ENCODE results near the gene DNAJC9. TPM values are rescaled to one million over a fixed set of nuclear protein-coding genes. Genes with fewer than 3 reads are reported as not detected.
"Not testable (repeated sequence)": the region's sequence is repeated elsewhere in the genome, so short reads cannot be mapped to it uniquely, and the experiment has no call there.

The DNAJC9 gene
- 31.8 TPM for polyA plus RNA-seq (2013, experiment 1 of 2; ENCODE audit: insufficient read length)
- 6.9 TPM for polyA plus RNA-seq (2013, experiment 2 of 2; ENCODE audit: insufficient read length)

GRCh38 chr10:73246646-73247508, at the start of gene DNAJC9:
DNAJC9 (minus strand) TSS chr10:73247255; CDS start chr10:73247189, 66 bp downstream.
- DNase-seq = peak; percentile 94

- DNase-seq = no peak
These were observed 46.4 kb upstream of the DNAJC9 start for GRCh38 chr10:73293461-73293860.

GRCh38 chr10:73289958-73290357, 42.9 kb upstream of the DNAJC9 start:
- no peak for DNase-seq

GRCh38 chr10:73287441-73287840, 40.4 kb upstream of the DNAJC9 start:
- DNase-seq = no peak

GRCh38 chr10:73281097-73281496, 34.0 kb upstream of the DNAJC9 start:
- no peak for DNase-seq

GRCh38 chr10:73264423-73264822, 17.4 kb upstream of the DNAJC9 start:
- no peak for DNase-seq

- DNase-seq = peak; percentile 63
These were observed 16.8 kb upstream of the DNAJC9 start for GRCh38 chr10:73263693-73264347.

GRCh38 chr10:73262880-73263555, 16.0 kb upstream of the DNAJC9 start:
- no peak for DNase-seq

- DNase-seq = peak; percentile 83
These were observed 15.2 kb upstream of the DNAJC9 start for GRCh38 chr10:73262105-73262730.

GRCh38 chr10:73261362-73261995, 14.4 kb upstream of the DNAJC9 start:
- DNase-seq = no peak

GRCh38 chr10:73258612-73259011, 11.6 kb upstream of the DNAJC9 start:
- DNase-seq = not testable (repeated sequence)

- no peak for DNase-seq
These were observed 6.1 kb upstream of the DNAJC9 start for GRCh38 chr10:73253225-73253555.

- peak; percentile 98 for DNase-seq
These were observed 5.6 kb upstream of the DNAJC9 start, which contains the start of gene MRPS16 for GRCh38 chr10:73252445-73253224. MRPS16 (minus strand) TSS chr10:73252644; CDS start chr10:73252482, 162 bp downstream.

GRCh38 chr10:73251683-73252444, 4.8 kb upstream of the DNAJC9 start:
- no peak for DNase-seq

- peak; percentile 15 for DNase-seq
These were observed 1.2 kb upstream of the DNAJC9 start for GRCh38 chr10:73248259-73248724.

GRCh38 chr10:73247509-73248258, 629 bp upstream of the DNAJC9 start:
- no peak for DNase-seq

GRCh38 chr10:73246322-73246645, 771 bp downstream of the DNAJC9 start:
- DNase-seq = no peak

- DNase-seq = no peak
These were observed 2.1 kb downstream of the DNAJC9 start for GRCh38 chr10:73244866-73245477.

GRCh38 chr10:73239908-73240307, 7.1 kb downstream of the DNAJC9 start:
- no peak for DNase-seq

Measured in fibroblast of skin of back (primary cell).